Sciatic nerve (tissue), 2 donors: ENCODE data around the gene C1QTNF3. TPM values are rescaled to one million over a fixed set of nuclear protein-coding genes. Genes with fewer than 3 reads are reported as not detected.
"Not testable (repeated sequence)": the region's sequence is repeated elsewhere in the genome, so short reads cannot be mapped to it uniquely, and the experiment has no call there.

Experiments used
- ATAC-seq: fragments of 200-7000 bp; cut with Tn5 transposase; one replicate; pipeline ENCODE4 v1.9.1; 2020; ENCODE audit warnings: mild to moderate bottlenecking, moderate library complexity
- DNase-seq: peaks from one replicate; pipeline ENCODE4 v3.0.0-alpha.2; 2020; ENCODE audit warnings: low spot score
- intact Hi-C: fragments of 100-400 bp; cut with DNase I; formaldehyde crosslinking; loops from one replicate; pipeline ENCODE4 v1.14.2; 2022
- total RNA-seq: library from RNA; stranded (reverse); fragmentation: NEBNext Ultra II Directional; extraction: Animal tissue kit (Norgen Biotek cat#: 25700); gene quantifications from one replicate; pipeline ENCODE4 v1.2.1, GENCODE V29; 2021
- donor health status: DM: no; HTN: no; CAD: no.
- donor health status: DM: no; HTN: no; CAD: no.

C1QTNF3 gene
- 11.7 TPM for total RNA-seq

- no peak for DNase-seq
- intact Hi-C loops = no loop called here
- peak; percentile 25 for ATAC-seq
Observed at GRCh38 chr5:34043099-34043876, at the start of gene C1QTNF3. Gene C1QTNF3 (minus strand): TSS chr5:34043213. CDS start chr5:34043125, 88 bp downstream.

GRCh38 chr5:34091039-34091438, 48.0 kb upstream of the C1QTNF3 start:
- intact Hi-C loops, ATAC-seq, DNase-seq: not testable (repeated sequence)

DNA sequence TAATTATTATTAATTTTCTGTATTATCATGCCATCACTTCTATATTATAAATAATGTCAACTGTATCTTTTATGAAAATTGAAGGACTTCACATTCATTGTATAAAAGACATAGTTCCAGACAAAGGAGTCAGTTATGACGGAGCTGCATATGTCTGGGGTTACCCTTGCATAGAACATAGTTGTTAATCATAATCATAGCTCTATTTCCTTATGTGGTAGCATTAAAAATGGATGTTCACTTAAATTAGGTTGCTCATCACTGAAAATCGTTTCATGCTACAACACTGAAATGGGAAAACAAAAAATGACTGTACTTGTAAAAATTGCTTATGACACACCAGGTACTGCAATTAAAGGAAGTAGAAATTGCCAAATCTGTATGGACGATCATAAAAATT, 46.8 kb upstream of the C1QTNF3 start:
- DNase-seq, ATAC-seq, intact Hi-C loops: not testable (repeated sequence)

- ATAC-seq, intact Hi-C loops, DNase-seq: not testable (repeated sequence)
Observed at GRCh38 chr5:34087728-34088127, 44.7 kb upstream of the C1QTNF3 start.

GRCh38 chr5:34083898-34084297, 40.9 kb upstream of the C1QTNF3 start:
- intact Hi-C loops, ATAC-seq, DNase-seq: not testable (repeated sequence)

- ATAC-seq, DNase-seq, intact Hi-C loops: not testable (repeated sequence)
Observed at GRCh38 chr5:34079505-34079904, 36.5 kb upstream of the C1QTNF3 start.

DNA sequence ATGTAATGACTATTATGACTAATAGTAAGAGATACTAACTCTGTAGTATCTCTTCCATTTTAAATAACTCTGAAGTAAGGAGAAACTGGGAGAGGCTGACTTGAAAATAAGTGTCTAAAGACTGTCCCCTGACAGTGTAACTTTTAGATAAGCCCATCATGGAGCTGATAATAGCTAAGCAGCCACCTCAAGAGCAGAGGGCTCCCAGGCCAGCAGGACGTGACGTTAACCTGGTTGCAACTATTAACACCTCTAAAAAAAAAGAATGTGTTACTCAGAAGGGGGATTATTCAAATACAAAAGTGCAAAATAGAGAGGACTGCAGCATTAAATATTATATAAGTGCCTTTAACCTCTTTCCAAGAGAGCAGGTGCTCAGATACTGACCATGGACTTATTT, 34.6 kb upstream of the C1QTNF3 start:
- intact Hi-C loops, ATAC-seq, DNase-seq: not testable (repeated sequence)

DNA sequence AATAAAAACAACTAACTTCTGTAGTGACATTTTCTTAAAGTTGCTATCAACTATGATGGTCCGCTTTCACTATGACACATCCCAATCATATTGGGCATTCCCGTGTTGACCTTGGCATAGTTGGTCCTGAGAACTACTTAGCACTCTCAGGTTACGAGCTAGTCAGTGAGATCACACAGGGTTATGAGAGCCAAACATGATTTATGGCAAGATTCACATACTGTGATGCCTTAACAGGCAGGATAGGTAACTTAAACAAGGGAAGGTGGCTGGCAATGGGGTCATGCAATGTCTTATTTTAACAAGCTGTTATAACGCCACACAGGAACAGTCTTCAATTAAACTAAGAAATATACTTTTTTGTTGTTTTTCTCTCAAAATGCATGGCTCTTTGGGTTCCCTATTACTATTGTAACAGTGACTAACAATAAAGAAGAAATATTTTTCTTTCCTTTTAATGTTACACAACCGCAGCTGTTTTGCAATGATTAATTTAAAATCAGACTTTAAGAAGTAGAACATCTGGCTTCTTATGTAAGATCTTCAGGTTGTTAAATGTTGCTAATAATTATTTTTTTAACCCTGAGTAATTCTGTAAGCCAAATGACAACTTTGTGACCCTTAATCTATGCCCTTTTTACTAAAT, 33.8 kb upstream of the C1QTNF3 start:
- intact Hi-C loops, DNase-seq: not testable (repeated sequence)
- ATAC-seq = peak; percentile 24

DNA sequence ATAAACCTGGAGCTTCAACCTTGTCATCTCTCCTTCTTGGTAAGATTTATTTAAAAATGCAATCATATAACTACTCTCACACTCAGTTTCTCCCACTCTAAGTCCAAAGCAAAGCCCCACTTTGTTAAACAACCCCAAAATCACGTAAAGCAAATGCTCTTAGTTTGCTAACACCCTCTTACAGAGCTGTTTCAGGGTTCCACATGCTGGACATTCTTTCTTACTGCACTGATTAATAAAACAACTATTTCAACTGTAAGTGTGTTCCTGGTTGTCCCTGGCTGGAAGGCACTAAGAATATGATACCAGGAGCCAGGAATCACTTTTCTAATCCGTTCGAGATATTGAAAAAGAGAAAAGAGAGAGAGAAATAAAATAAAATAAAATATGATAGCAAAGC, 31.5 kb upstream of the C1QTNF3 start:
- intact Hi-C loops, DNase-seq, ATAC-seq: not testable (repeated sequence)

- DNase-seq, intact Hi-C loops, ATAC-seq: not testable (repeated sequence)
Observed at GRCh38 chr5:34074071-34074470, 31.1 kb upstream of the C1QTNF3 start.

DNA sequence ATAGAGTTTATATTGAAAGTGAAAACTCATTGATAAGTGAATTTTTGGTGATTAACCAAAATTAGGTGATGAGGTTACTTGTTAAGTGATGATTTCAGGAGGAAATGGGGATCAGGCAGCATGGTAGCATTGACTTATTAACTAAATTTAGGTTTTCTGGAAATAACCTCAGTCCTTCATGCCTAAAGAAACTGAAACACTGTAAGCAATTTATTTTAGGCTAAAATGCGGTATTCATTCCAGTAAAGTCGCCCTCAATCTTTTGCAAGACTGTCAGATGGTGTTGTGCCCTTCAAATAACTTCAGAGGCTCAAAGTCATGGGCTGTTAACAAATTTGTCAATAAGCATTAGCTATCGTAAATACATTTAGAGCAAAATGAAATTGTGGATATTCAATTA, 27.6 kb upstream of the C1QTNF3 start:
- intact Hi-C loops = not testable (repeated sequence)

DNA sequence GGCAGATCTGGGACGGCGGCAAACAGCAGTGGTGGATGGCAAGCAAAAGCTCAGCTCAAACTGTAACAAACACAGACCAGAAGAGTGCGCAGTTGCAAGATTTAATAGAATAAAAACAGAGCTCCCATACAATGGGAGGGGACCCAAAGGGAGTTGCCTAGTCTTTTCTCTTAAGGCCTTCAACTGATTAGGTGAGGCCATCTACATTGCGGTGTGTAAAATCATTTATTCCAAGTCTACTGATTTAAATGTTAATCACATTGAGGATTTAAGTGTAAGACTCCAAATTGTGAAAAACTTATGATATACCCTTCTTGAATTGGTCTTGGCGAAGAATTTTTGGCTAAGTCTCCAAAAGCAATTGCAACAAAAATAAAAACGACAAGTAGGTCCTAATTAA, 21.6 kb upstream of the C1QTNF3 start:
- intact Hi-C loops = no loop called here
- DNase-seq (no peak), ATAC-seq (no peak)

More for the DNA sequence above, 27.6 kb upstream of the C1QTNF3 start:
- DNase-seq, ATAC-seq: not testable (repeated sequence)

DNA sequence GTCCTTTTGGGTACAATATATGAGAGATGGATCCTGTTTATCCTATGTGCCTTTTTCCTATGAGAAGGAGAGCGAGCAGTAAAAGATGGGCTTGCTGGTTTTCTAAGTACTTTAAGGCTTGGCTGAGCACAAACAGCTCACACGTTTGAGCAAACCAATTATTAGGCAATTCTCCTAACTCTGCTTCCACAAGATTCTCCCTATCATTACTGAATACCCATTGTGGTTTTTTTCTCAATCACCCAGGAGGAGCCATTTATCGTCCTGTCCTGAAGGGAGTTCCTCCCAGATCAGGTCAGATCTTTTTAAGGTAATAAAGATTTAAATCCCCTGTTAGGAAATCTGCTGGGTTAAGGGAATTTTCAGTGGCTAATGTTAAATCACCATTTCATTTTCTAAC, 19.4 kb upstream of the C1QTNF3 start:
- intact Hi-C loops = no loop called here
- DNase-seq = no peak
- no peak for ATAC-seq

DNA sequence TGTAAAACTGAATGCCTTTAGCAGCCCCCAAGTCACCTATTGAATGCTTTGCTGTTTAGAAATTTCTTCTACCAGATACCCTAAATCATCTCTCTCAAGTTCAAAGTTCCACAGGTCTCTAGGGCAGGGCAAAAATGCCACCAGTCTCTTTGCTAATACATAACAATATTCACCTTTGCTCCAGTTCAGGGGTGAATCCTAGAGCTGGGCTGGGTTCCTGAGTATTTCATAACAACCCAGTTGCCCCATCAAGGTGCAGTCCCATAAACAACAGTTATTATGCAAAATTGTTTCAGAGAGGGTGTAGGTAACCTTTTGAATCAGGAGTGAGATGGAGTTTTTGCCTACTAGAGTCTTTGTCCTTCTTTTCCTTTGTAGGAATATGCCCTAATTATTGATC, 19.0 kb upstream of the C1QTNF3 start:
- intact Hi-C loops = no loop called here
- DNase-seq (no peak), ATAC-seq (no peak)

- no peak for DNase-seq
- intact Hi-C loops = no loop called here
- no peak for ATAC-seq
Observed at GRCh38 chr5:34059977-34060376, 17.0 kb upstream of the C1QTNF3 start.

DNA sequence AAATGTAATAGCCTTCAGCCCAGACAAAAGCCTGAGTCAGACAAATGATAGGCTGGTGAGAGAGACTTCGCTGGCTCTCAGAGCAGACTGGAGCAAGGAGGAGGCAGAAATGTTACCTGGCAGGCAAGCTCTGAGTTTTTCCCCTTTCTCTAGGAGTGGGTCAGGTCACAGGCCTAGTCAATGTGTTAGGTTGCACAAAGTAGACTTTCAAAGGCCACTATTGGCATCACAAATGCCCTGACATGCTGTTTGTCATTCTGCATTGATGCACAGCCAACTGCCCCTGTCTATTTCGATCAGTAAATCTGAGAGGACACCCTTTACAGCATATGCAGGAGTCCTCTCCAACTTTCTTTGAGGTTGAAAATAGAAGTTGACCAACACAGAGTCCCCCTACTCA, 15.5 kb upstream of the C1QTNF3 start:
- ATAC-seq = no peak

GRCh38 chr5:34057569-34057968, 14.6 kb upstream of the C1QTNF3 start:
- no peak for ATAC-seq
- intact Hi-C loops = no loop called here

More for the DNA sequence above, 15.5 kb upstream of the C1QTNF3 start:
- no peak for DNase-seq
- intact Hi-C loops = no loop called here

GRCh38 chr5:34057118-34057517, 14.1 kb upstream of the C1QTNF3 start:
- no peak for DNase-seq
- ATAC-seq = no peak
- intact Hi-C loops = no loop called here

More at GRCh38 chr5:34057569-34057968, 14.6 kb upstream of the C1QTNF3 start:
- DNase-seq = no peak

DNA sequence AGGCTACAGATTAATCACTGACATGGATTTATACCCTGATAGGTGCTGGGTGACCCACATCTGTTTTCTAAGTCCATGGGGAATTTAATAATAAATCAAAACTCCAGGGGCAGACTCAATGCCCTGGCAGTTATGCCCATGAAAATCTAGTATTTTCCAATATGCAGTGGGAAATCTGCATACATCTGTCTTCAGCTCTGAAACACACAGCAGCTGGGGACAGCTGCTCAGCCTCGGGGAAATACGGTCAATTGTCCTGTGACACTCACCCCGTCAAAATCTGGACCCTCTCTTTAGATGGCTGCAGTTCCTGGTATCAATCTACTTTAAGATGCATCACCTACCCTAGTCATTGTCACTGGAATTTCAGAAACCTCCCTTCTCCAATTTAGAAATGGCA, 12.7 kb upstream of the C1QTNF3 start:
- ATAC-seq = no peak
- intact Hi-C loops = no loop called here
- DNase-seq = no peak

DNA sequence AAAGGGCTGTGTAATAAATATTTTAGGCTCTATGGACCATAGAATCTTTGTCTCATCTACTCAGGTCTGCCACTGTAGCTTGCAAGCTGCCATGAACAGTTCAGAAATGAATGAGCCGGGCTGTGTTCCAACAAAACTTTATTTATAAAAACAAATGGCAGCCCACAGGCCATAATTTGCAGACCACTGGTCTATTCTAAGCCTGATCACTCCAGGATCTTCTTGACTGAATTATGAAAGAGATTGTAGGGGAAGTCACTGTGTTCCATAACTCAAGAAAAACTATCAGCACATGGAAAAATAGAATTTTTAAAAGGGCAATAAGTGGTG, 11.4 kb upstream of the C1QTNF3 start:
- DNase-seq (no peak), ATAC-seq (no peak)
- intact Hi-C loops = no loop called here
